HUES64 (cell line): ENCODE data around the gene KIAA0930.

ENCODE experiments used
- H3K27ac ChIP-seq: 2 replicates; pipeline ENCODE4 v1.7.0; 2013; ENCODE audit warnings: low read depth, low read length, inconsistent platforms
- H3K27me3 ChIP-seq: 2 replicates; pipeline ENCODE4 v1.6.1; 2013; ENCODE audit warnings: mild to moderate bottlenecking, low read length; ENCODE audit not compliant: insufficient read depth
- H3K36me3 ChIP-seq: 2 replicates; pipeline ENCODE4 v1.6.1; 2013; ENCODE audit warnings: mild to moderate bottlenecking, low read length; ENCODE audit not compliant: insufficient read depth
- H3K4me1 ChIP-seq: 2 replicates; pipeline ENCODE4 v1.6.1; 2013; ENCODE audit warnings: mild to moderate bottlenecking, low read length, moderate library complexity; ENCODE audit not compliant: insufficient read depth
- H3K4me3 ChIP-seq: 2 replicates; pipeline ENCODE4 v1.5.1; 2013; ENCODE audit warnings: mild to moderate bottlenecking, low read length, moderate library complexity
- H3K9ac ChIP-seq: 2 replicates; pipeline ENCODE4 v1.6.1; 2013; ENCODE audit warnings: mild to moderate bottlenecking, low read depth, low read length
- H3K9me3 ChIP-seq: 2 replicates; pipeline ENCODE4 v1.6.1; 2013; ENCODE audit warnings: low read depth, low read length; ENCODE audit not compliant: insufficient read depth
- WGBS: fragments of 150-250, 120-280 bp; methylation state at CpG from one replicate; pipeline ENCODE4 v1.1.7; 2013; ENCODE audit warnings: missing lambda C conversion rate; 5-methylcytosine and 5-hydroxymethylcytosine counted together

Gene KIAA0930

DNA sequence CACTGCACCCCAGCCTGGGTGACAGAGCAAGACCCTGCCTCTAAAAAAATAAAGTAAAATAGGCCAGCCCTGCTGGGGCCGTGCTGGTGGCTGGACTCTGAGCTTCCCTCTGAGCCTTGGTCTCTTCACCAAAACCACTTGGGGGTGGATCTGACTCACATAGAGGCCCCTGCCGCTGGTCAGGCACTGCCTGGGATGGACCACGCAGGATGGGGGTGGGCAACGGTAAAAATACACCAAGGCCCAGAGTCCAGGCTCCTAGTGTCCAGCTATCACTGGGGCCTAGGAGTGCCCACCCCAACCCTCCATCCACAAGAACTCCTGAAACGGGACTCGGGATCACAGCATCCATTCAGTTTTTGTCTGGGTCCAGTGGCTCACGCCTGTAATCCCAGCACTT lies 31.8 kb upstream of the KIAA0930 start:
- Histone ChIP-seq H3K27me3 (peaks cover 16% of the 10 kb centered on the region), H3K27ac (no peak overlapping the region), H3K9ac (no peak overlapping the region), H3K4me3 (no peak overlapping the region), H3K4me1 (0 out of 2 replicates have a peak, but pooled peaks cover 4% of the 10 kb centered on the region), H3K36me3 (no peaks in the 10 kb centered on the region), H3K9me3 (no peaks in the 10 kb centered on the region)
- 89% methylated on average over 7 of the region's 7 CpGs for WGBS

DNA sequence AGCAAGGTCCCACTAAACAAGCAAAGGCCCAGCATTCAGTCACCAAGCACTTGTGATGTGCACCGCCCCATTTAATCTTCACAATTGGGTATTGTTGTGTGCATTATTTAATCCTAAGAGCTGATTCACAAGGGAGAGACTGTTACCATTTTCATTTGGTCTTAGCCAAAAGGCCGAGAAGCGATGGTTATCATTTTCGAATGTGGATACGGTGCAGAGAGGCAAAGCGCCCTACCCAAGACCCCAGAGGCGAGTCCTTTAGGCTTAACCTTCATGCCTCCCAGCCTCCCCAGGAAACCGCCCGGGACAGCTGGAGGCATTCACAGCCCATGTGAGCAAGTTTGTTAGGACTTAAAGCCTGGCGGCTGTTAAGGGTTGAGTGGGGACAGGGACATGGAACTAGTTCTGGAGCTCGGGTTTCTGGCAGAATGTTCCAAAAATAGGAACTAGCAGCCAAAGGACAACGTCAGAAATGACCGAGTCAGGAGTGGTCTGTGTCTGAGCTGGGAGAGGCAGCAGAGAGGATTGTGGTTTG lies 31.0 kb upstream of the KIAA0930 start:
- WGBS = 89% methylated on average over 13 of the region's 13 CpGs
- no peak overlapping the region for H3K27ac ChIP-seq
- H3K9ac ChIP-seq = no peak overlapping the region
- no peaks in the 10 kb centered on the region for H3K9me3 ChIP-seq
- no peaks in the 10 kb centered on the region for H3K36me3 ChIP-seq
- H3K4me1 ChIP-seq = 0 out of 2 replicates have a peak, but pooled peaks cover 4% of the 10 kb centered on the region
- H3K27me3 ChIP-seq = peaks cover 16% of the 10 kb centered on the region
- no peak overlapping the region for H3K4me3 ChIP-seq

DNA sequence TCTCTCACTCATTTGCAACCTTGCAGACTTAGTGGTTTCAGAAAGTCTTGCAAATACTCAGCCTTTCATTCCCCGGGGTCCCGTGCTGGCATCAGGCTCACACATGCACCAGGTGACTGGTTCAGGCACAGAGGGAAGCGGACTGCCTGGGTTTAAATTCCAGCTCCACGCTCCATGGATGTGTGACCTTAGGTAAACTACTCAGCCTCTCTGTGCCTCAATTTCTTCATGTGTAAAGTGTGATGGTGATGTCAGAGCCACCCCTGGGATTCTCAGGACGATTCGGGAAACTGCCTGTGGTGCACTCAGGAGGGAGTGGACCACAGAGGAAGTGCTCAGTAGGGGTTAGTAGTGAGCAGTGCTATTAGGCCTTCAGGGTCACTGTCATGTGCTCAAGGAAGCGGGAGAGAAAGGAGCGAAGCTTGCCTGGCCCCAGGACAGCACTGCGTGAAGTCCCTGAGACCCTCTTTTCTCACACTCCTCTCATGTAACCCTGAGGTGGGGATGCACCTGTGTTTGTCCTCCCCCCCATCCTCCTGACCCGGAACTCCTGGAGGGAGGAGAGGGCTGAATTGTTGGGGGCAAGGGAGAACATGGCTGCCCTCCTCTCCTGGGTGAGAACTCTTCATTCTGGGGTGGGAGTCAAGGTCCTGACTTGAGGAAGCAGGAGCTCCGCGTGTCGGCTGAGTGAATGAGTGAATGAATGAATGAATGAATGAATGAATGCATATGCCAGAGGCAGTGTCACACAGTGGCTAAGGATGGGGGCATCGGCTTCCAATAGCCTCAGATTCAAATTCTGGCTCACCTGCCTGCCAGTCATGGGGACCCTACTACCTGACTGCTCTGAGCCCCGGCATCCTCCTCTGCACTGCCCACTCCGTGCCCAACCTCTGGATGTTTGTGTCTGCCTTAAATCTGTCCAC lies 29.7 kb upstream of the KIAA0930 start:
- Histone ChIP-seq H3K27me3 (peaks cover 16% of the 10 kb centered on the region), H3K4me3 (no peak overlapping the region), H3K9me3 (no peaks in the 10 kb centered on the region), H3K36me3 (no peaks in the 10 kb centered on the region), H3K9ac (no peak overlapping the region), H3K4me1 (0 out of 2 replicates have a peak, but pooled peaks cover 4% of the 10 kb centered on the region), H3K27ac (no peak overlapping the region)
- 70% methylated on average over 15 of the region's 16 CpGs for WGBS

DNA sequence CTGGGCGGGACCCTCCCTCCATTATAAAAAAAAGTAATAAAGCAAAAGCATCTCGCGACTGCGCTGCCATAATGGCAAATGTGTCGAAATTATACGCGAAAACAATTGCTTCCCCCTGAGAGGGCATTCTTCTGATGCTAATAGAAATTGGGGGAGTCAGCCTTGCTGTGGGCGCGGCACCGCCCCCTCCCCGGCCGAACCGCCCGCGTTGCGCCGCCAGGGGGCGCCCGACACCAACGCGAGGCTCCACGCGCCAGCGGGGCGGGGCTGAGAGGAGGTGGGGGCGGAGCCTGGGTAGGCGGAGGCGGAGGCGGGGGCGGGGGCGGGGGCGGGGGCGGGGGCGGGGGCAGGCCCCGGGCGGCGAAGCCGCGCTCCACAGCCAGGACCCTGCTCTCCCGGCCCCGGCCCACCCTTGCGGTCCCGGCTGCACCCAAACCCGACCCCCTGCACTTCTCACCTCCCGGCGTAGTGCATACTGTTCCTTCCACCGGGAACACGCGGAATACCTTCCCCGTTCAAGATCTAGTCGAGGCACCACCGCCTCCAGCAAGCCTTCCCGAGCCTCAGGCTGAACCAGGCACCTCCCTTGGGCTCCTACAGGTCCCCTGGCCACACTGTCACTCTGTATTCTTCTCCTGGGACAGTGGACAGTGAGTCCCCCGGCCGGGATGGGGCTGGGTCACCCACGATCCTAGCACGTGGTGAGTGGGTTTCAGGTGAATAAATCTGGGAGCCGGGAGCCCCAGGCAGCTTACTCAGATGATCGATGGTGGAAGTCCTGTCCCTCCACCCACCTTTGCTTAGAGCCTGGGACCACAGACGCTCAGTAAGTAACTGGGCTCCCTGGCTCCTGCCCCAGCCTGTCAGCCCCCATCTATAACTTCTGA lies 28.5 kb upstream of the KIAA0930 start:
- peak overlapping the region; percentile 93; the same call in 1 of the 2 replicates for H3K27ac ChIP-seq
- WGBS = 3% methylated on average over 50 of the region's 60 CpGs
- H3K9ac ChIP-seq = peak overlapping the region; percentile 67
- H3K36me3 ChIP-seq = no peaks in the 10 kb centered on the region
- peaks cover 16% of the 10 kb centered on the region for H3K27me3 ChIP-seq
- peak overlapping the region; percentile 87 for H3K4me3 ChIP-seq
- 0 out of 2 replicates have a peak, but pooled peaks cover 4% of the 10 kb centered on the region for H3K4me1 ChIP-seq
- no peaks in the 10 kb centered on the region for H3K9me3 ChIP-seq

DNA sequence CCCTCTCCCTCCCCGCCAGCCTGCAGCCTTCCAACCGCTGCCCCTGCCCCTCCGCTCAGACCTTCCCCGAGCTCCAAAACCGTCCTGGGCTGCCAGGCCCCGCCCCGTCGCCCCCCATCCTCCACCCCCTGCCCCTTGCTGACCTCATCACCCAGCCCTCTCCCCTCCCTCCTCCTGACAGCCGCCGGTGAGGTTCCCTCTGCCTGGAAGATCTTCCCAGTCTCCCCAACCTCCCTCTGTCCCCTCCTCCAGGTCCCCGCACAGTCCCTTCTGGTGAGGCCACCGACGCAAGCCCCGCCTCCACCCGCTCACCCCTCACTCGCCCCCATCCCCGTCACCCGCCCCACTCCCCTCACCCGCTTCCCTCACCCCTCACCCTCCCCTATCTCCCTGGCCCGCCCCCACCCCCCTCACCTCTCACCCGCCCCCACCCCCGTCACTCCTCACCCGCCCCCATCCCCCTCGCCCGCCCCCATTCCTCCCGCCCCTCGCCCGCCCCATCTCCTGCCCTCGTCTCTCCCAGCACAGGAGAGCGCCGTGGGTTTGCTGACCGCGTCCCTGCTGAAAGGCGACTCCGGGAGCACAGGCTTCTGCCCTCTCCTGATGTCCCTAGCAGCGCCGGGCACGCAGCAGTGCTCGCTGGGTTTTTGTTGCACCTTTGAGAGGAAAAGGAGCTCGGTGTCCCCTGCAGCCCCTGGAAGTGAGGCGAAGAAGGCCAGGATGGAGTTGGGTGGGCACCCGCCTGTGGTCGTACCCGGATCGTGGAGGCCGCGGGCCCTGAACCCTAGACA lies 27.7 kb upstream of the KIAA0930 start:
- Histone ChIP-seq H3K36me3 (no peaks in the 10 kb centered on the region), H3K27ac (peak overlapping the region; percentile 93; the same call in 1 of the 2 replicates), H3K4me3 (peak overlapping the region; percentile 87), H3K9me3 (no peaks in the 10 kb centered on the region), H3K9ac (peak overlapping the region; percentile 67), H3K4me1 (0 out of 2 replicates have a peak, but pooled peaks cover 4% of the 10 kb centered on the region), H3K27me3 (peaks cover 18% of the 10 kb centered on the region)
- WGBS = under 1% methylated on average over 33 of the region's 47 CpGs

DNA sequence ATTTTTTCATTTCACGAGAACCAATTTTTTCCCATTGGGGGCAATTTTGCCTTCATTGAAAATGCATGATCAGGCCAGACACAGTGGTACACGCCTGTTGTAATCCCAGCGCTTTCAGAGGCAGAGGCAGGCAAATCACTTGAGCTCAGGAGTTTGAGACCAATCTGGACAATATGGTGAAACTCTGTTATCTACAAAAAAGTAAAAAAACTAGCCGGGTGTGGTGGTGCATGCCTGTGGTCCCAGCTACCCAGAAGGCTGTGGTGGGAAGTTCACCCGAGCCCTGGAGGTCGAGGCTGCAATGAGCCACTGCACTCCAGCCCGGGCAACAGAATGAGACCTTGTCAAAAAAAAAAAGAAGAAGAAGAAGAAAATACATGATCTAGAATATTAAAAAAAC lies 24.8 kb upstream of the KIAA0930 start:
- H3K4me3 ChIP-seq = no peak overlapping the region
- no peaks in the 10 kb centered on the region for H3K36me3 ChIP-seq
- H3K27me3 ChIP-seq = peaks cover 21% of the 10 kb centered on the region
- 89% methylated on average over 6 of the region's 7 CpGs for WGBS
- H3K9me3 ChIP-seq = no peaks in the 10 kb centered on the region
- H3K9ac ChIP-seq = no peak overlapping the region
- H3K27ac ChIP-seq = no peak overlapping the region
- 0 out of 2 replicates have a peak, but pooled peaks cover 4% of the 10 kb centered on the region for H3K4me1 ChIP-seq

DNA sequence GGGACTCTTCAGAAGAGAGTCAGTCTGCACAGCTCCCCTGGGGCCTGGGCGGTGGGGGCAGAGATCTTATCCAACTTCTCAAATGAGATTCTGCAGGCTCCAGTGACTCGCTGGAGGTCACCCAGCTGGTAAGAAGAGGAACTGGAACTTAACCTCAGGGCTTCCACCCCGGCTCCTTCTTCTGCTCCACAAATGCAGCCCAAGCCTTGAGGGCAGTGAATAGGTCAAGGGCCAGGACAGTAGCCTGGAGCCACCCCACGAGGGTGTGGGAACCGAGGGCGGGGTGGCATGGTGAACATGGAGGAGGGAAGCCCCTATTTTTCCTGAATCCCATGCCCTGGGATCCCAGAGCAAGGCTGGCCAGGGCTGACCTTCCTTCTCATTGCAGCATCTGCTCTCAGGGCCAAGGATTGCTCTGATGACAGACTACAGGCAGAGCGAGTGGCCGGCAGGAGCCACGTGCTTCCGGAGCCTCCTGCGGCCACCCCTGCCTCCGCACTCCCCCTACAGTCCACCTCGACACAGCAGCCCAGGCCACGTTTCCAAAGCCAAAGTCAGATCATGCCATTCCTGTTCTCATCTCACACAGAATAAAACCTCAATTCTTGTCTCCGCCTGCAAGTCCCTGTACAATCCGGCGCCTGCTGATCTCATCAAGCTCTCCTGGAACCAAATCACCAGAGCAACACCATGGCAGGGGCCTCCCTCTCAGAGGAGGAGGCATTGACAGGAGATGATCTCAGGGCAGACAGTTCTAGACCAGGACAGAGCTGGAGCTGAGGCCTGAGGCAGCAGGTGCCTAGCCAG lies 23.0 kb upstream of the KIAA0930 start:
- Histone ChIP-seq H3K4me1 (no peaks in the 10 kb centered on the region), H3K9ac (no peak overlapping the region), H3K27me3 (peaks cover 8% of the 10 kb centered on the region; the same call in 1 of the 2 replicates), H3K9me3 (no peaks in the 10 kb centered on the region), H3K27ac (no peak overlapping the region), H3K4me3 (no peak overlapping the region), H3K36me3 (no peaks in the 10 kb centered on the region)
- WGBS = 40% methylated on average over 17 of the region's 17 CpGs

DNA sequence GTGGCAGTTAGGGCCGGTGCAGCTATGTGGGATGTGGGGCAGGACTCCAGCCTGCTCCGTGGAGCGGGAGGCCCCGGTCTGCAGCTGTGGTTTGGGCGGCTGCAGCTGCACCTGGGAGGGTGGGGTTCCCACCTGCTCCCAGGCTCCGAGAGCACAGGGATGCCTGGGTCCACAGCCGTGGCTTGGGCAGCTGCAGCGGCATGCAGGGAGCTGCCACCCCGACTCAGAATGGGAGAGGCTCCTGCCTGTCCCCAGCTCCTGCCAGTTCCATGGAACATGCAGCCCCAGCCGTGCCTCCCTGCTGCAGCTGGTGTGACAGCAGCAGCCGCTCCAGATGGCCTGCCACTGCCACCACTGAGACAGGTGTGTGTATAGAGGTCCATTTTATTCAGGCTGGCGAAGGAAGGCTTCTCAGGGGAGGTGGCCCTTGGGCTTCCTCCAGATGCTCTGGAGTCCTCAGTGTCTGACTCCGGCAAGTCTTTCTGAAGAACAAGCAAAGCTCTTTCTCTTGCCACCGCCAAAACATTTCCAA lies 22.3 kb upstream of the KIAA0930 start:
- H3K4me3 ChIP-seq = no peak overlapping the region
- no peaks in the 10 kb centered on the region for H3K36me3 ChIP-seq
- no peaks in the 10 kb centered on the region for H3K4me1 ChIP-seq
- 91% methylated on average over 14 of the region's 14 CpGs for WGBS
- peaks cover 8% of the 10 kb centered on the region; the same call in 1 of the 2 replicates for H3K27me3 ChIP-seq
- no peak overlapping the region for H3K9ac ChIP-seq
- H3K9me3 ChIP-seq = no peaks in the 10 kb centered on the region
- no peak overlapping the region for H3K27ac ChIP-seq

DNA sequence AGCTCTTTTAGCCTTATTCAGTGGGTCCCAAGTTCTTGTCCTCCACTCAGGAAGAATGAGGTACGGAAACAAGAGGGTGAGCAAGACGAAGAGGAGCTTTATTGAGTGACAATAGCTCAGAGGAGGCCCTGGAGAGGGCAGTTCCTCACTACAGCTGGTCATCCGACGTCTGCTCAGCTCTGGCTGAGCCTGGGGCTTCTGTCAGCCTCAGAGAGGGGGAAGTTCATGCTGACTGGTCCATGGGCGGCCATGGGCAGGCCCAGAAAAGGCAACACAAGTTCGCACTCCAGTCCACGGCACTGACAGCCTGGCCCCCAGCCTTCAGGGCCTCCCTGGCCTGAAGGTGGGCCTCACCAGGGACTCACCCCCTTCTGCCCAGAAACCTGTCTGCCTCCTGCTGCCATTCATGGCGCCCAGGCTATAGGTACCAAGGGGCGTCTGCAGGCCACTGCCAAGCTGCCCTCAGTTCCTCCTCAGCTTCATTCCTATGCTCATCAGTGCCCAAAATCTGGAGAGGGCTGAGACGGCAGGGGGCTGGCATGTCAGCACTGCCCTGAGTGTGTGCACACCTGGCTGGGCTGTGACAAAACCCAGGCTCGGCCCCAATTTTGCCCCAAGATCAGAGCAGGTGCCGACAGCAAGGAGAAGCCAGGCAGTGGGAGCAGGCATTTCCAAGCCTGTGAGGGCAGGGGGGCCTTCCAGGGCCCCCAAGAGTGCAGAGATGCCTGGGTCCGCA lies 21.7 kb upstream of the KIAA0930 start:
- H3K36me3 ChIP-seq = no peaks in the 10 kb centered on the region
- H3K9me3 ChIP-seq = no peaks in the 10 kb centered on the region
- peaks cover 8% of the 10 kb centered on the region; the same call in 1 of the 2 replicates for H3K27me3 ChIP-seq
- no peak overlapping the region for H3K4me3 ChIP-seq
- H3K4me1 ChIP-seq = no peaks in the 10 kb centered on the region
- no peak overlapping the region for H3K27ac ChIP-seq
- WGBS = 88% methylated on average over 13 of the region's 13 CpGs
- H3K9ac ChIP-seq = no peak overlapping the region
